ENCODE data around the gene APOL3.
"Not testable (repeated sequence)": the region's sequence is repeated elsewhere in the genome, so short reads cannot be mapped to it uniquely, and the experiment has no call there.

APOL3 gene

DNA sequence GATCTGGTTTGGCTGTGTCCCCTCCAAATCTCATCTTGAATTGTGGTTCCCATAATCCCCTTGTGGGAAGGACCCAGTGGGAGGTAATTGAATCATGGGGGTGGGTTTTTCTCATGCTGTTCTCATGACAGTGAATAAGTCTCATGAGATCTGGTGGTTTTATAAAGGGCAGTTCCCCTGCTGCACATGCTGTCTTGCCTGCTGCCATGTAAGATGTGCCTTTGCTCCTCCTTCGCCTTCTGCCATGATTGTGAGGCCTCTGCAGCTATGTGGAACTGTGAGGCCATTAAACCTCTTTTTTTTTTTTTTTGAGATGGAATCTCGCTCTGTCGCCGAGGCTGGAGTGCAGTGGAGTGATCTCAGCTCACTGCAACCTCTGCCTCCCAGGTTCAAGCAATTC lies 59.6 kb downstream of the APOL3 start:
- not testable (repeated sequence) for DNase-seq (ENCODE audit: low read depth)

DNA sequence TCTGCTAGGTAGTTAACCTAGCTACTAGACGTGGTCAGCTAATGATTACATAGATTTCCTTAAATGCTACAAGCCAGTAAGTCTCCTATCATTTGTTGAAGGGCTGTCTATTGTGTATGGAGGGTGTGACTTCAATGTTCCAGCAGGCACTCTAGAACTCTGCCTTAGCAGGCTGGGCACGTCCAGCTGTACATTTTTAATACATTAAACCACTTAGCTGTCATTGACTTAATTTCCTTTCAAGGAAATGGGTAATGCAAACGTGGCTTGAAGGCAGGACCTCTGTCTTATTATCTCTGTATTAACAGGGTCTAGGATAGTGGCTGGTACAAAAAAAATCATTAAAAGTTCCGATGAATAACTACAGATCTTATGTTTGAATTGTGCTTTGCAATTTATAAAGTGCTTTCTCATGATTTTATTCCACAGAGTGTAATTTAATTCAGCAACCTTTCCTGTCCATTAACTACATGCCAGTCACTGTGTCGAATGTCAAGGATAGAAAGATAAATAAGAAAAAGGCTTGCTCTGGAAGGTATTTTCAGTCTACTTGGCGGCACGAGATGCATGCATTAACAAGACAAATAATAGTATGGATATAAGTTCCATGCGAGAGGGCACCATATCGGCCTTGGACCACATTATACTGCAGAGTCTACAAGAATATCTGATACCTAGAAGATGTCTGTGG lies 60.3 kb downstream of the APOL3 start:
- DNase-seq (ENCODE audit: low read depth) = no peak

DNA sequence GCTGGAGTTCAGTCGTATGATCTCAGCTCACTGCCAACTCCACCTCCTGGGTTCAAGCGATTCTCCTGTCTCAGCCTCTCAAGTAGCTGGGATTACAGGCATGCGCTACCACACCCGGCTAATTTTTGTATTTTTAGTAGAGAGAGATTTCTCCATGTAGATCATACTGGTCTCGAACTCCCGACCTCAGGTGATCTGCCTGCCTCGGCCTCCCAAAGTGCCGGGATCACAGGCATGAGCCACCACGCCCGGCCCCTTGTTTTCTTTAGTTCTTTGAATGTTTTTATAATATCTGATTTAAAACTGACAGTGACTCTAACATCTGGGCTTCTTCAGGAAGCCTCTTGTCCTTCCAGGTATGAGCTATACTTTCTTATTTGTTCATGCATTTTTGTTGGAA lies 61.0 kb downstream of the APOL3 start:
- DNase-seq (ENCODE audit: low read depth) = not testable (repeated sequence)

DNA sequence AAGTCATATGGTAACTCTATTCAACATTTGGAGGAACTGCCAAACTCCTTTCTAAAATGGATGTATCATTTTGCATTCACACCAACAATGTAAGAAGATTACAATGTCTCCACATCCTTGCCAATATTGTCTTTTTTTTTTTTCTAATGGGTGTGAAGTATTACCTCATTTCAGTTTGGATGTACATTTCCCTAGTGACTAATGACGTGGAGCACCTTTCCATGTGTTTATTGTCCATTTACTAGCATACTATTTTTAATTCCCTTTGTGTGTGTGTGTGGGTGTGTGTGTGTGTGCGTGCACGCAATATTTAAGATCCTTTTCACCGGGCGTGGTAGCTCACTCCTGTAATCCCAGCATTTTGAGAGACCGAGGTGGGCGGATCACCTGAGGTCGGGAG lies 62.7 kb downstream of the APOL3 start:
- DNase-seq (ENCODE audit: low read depth) = no peak

DNA sequence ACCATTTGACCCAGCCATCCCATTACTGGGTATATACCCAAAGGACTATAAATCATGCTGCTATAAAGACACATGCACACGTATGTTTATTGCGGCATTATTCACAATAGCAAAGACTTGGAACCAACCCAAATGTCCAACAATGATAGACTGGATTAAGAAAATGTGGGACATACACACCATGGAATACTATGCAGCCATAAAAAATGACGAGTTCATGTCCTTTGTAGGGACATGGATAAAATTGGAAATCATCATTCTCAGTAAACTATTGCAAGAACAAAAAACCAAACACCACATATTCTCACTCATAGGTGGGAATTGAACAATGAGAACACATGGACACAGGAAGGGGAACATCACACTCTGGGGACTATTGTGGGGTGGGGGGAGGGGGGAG lies 69.8 kb downstream of the APOL3 start:
- not testable (repeated sequence) for DNase-seq (ENCODE audit: low read depth)
